K562 (cell line): ENCODE measurements around the gene HFE. TPM values are rescaled to one million over a fixed set of nuclear protein-coding genes. Genes with fewer than 3 reads are reported as not detected.

Source experiments
- BRCA1 ChIP-seq, 2 experiments: fragments of 450-650 bp in 1 of 2; sonication (generic) in 1 of 2; formaldehyde crosslinking in 1 of 2; IDR thresholded peaks; 2 replicates each; pipeline versions ENCODE4 v1.5.0 to v1.6.1; 2017 to 2020; ENCODE audit warnings: mild to moderate bottlenecking in 1 of 2, missing genetic modification reagents in 1 of 2
- CEBPG ChIP-seq, 3 experiments: fragments of 200-800 bp in 1 of 3; sonication (Bioruptor generic) in 1 of 3; sonication (generic) in 1 of 3; formaldehyde crosslinking in 1 of 3; IDR thresholded peaks in 2 of 3; conservative IDR thresholded peaks in 1 of 3; 2 replicates each; pipeline versions ENCODE4 v1.6.1 to v1.8.0; 2016 to 2022; ENCODE audit warnings: missing compliant biosample characterization in 2 of 3, missing genetic modification characterization in 2 of 3, mild to moderate bottlenecking in 1 of 3, missing genetic modification reagents in 1 of 3
- CTBP1 ChIP-seq: fragments of 450-650 bp; IDR thresholded peaks from 2 replicates; pipeline ENCODE4 v1.6.1; 2016; ENCODE audit warnings: borderline replicate concordance
- EHMT2 ChIP-seq: fragments of 450-650 bp; IDR thresholded peaks from 2 replicates; pipeline ENCODE4 v1.6.1; 2018; ENCODE audit warnings: antibody characterized with exemption
- FOXM1 ChIP-seq, 2 experiments: fragments of 450-650 bp in 1 of 2; sonication (generic) in 1 of 2; formaldehyde crosslinking in 1 of 2; IDR thresholded peaks; 2 replicates each; pipeline versions ENCODE4 v1.6.1 to v1.9.0; 2017 to 2022; ENCODE audit warnings: low read depth in 2 of 2, mild to moderate bottlenecking in 2 of 2, missing genetic modification reagents in 1 of 2, moderate library complexity in 1 of 2
- GABPA ChIP-seq: fragments of 200-800 bp; sonication (Bioruptor generic); conservative IDR thresholded peaks from 2 replicates; pipeline ENCODE4 v1.6.1; 2016; ENCODE audit warnings: low read depth, missing genetic modification characterization, missing compliant biosample characterization
- GTF2B ChIP-seq: IDR thresholded peaks from 2 replicates; pipeline ENCODE4 v1.6.1; 2011; ENCODE audit not compliant: insufficient read length; ENCODE audit errors: extremely low read depth
- IRF2 ChIP-seq: sonication (generic); formaldehyde crosslinking; IDR thresholded peaks from 2 replicates; pipeline ENCODE4 v1.8.1; 2022; ENCODE audit warnings: mild to moderate bottlenecking, missing genetic modification reagents
- MITF ChIP-seq: IDR thresholded peaks from 2 replicates; pipeline ENCODE4 v1.6.1; 2014; ENCODE audit warnings: antibody characterized with exemption
- NR4A1 ChIP-seq, 2 experiments: fragments of 250-450 bp in 1 of 2; fragments of 450-650 bp in 1 of 2; sonication (Bioruptor Pico) in 1 of 2; IDR thresholded peaks; 2 replicates each; pipeline versions ENCODE4 v1.4.0 to v1.6.1; 2016 to 2020; ENCODE audit warnings: mild to moderate bottlenecking in 2 of 2, missing compliant biosample characterization in 1 of 2, missing genetic modification characterization in 1 of 2, moderate library complexity in 1 of 2
- RB1 ChIP-seq: fragments of 450-650 bp; IDR thresholded peaks from 2 replicates; pipeline ENCODE4 v1.6.1; 2017; ENCODE audit warnings: low read depth, mild to moderate bottlenecking
- SMARCA4 ChIP-seq: fragments of 450-650 bp; IDR thresholded peaks from 2 replicates; pipeline ENCODE4 v1.6.1; 2016
- SMC3 ChIP-seq: conservative IDR thresholded peaks from 2 replicates; pipeline ENCODE4 v1.6.1; 2011; ENCODE audit warnings: low read depth, low read length, improper control_type of control experiment; ENCODE audit not compliant: insufficient read depth
- ZNF121 ChIP-seq: sonication (generic); formaldehyde crosslinking; conservative IDR thresholded peaks from 2 replicates; pipeline ENCODE4 v1.8.0; 2022; ENCODE audit warnings: missing genetic modification reagents
- ZNF146 ChIP-seq: IDR thresholded peaks from one replicate; pipeline ENCODE4 v1.6.1; 2018; ENCODE audit warnings: missing compliant biosample characterization; ENCODE audit not compliant: unreplicated experiment
- polyA plus RNA-seq, 8 experiments: library from polyadenylated mRNA; depleted of rRNA in 4 of 8; stranded (reverse) in 5 of 8; unstranded in 3 of 8; fragments of >200 nt; fragmentation: Nextera tagmentation in 2 of 8; fragmentation: Illumina TruSeq in 1 of 8; extraction: Ambion mirVana in 2 of 8; extraction: Trizol in 1 of 8; gene quantifications; 2 replicates each; pipeline versions ENCODE4 v1.2.1 to v1.2.3, GENCODE V29; 2011 to 2014; ENCODE audit warnings: inconsistent platforms in 1 of 8, missing spikeins in 1 of 8
- total RNA-seq, 7 experiments: library from RNA; depleted of rRNA in 6 of 7; stranded (reverse); fragments of >200 nt in 6 of 7; fragmentation: Illumina TruSeq in 2 of 7; extraction: Trizol in 2 of 7; gene quantifications; 2 replicates each; pipeline versions ENCODE4 v1.2.1 to v1.2.3, GENCODE V29; 2011 to 2021; ENCODE audit warnings: low replicate concordance in 1 of 7
- TF ChIP-seq, protein P1 (sequence below): fragments of 450-650 bp; IDR thresholded peaks from 2 replicates; pipeline ENCODE4 v1.6.1; 2016
- TF ChIP-seq, protein P2 (sequence below): sonication (generic); formaldehyde crosslinking; IDR thresholded peaks from 2 replicates; pipeline ENCODE4 v1.8.0; 2023; ENCODE audit warnings: mild to moderate bottlenecking, missing genetic modification reagents
- TF ChIP-seq, protein P3 (sequence below): fragments of 250-450 bp; sonication (Bioruptor Pico); IDR thresholded peaks from 2 replicates; pipeline ENCODE4 v1.5.0; 2022; ENCODE audit warnings: mild to moderate bottlenecking
- TF ChIP-seq, protein P4 (sequence below), 2 experiments: fragments of 450-650 bp; IDR thresholded peaks; 2 replicates each; pipeline ENCODE4 v1.6.1; 2016

HFE gene
- total and polyA plus RNA-seq, 9 of the 15 experiments (the other 6 are each of a cell fraction or from before 2014, with no cell fraction given): 0.14 to 1.2 (median 0.76) TPM

DNA sequence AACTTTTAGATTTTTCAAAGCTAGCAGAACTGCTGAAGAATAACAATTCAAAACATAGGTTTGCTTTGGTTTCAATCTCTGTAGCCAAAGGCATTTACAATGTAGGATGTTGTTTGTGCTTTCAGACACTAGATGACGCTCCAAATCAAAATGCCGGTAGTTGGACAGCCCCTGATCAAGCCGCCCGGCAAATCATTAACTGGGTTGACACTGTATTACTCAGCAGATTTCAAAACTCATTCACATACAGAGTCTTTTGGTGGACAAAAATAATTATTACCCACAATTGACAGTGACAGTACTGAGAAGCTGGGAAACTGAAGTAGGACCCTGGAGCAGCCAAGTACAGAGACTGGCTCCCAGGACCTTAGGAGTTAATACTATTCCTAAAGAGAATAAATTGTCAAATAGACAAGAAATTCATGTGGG lies 21.3 kb upstream of the HFE start (continued):
- TF ChIP-seq, protein P1, sequence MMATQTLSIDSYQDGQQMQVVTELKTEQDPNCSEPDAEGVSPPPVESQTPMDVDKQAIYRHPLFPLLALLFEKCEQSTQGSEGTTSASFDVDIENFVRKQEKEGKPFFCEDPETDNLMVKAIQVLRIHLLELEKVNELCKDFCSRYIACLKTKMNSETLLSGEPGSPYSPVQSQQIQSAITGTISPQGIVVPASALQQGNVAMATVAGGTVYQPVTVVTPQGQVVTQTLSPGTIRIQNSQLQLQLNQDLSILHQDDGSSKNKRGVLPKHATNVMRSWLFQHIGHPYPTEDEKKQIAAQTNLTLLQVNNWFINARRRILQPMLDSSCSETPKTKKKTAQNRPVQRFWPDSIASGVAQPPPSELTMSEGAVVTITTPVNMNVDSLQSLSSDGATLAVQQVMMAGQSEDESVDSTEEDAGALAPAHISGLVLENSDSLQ: peak; percentile 39; the same call in 1 of the 2 replicates
- TF ChIP-seq, protein P2, sequence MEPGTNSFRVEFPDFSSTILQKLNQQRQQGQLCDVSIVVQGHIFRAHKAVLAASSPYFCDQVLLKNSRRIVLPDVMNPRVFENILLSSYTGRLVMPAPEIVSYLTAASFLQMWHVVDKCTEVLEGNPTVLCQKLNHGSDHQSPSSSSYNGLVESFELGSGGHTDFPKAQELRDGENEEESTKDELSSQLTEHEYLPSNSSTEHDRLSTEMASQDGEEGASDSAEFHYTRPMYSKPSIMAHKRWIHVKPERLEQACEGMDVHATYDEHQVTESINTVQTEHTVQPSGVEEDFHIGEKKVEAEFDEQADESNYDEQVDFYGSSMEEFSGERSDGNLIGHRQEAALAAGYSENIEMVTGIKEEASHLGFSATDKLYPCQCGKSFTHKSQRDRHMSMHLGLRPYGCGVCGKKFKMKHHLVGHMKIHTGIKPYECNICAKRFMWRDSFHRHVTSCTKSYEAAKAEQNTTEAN: no peak
- TF ChIP-seq IRF2 (CRISPR knock-in tag) (no peak), FOXM1 (IDR thresholded peaks at IDR 0.05; ENCODE audit: low read depth) (peak; percentile 42; the same call in 1 of the 2 replicates), FOXM1 (CRISPR knock-in tag; IDR thresholded peaks at IDR 0.05; ENCODE audit: low read depth) (no peak), SMARCA4 (no peak), SMC3 (peak; percentile 86), RB1 (peak; percentile 66; the same call in 1 of the 2 replicates), GTF2B (no peak), ZNF146 (CRISPR knock-in tag) (no peak), CTBP1 (no peak), GABPA (no peak), NR4A1 (CRISPR knock-in tag; IDR thresholded peaks at IDR 0.05) (no peak), NR4A1 (tag; IDR thresholded peaks at IDR 0.05) (no peak), BRCA1 (IDR thresholded peaks at IDR 0.05) (no peak), BRCA1 (CRISPR knock-in tag; IDR thresholded peaks at IDR 0.05) (no peak), EHMT2 (no peak), ZNF121 (CRISPR knock-in tag) (no peak), CEBPG (CRISPR knock-in tag; IDR thresholded peaks at IDR 0.05) (no peak), CEBPG (tag; conservative IDR thresholded peaks at IDR 0.05 in 1 of 2, IDR thresholded peaks at IDR 0.05 in 1 of 2) (no peak), MITF (no peak)
- TF ChIP-seq, protein P3, sequence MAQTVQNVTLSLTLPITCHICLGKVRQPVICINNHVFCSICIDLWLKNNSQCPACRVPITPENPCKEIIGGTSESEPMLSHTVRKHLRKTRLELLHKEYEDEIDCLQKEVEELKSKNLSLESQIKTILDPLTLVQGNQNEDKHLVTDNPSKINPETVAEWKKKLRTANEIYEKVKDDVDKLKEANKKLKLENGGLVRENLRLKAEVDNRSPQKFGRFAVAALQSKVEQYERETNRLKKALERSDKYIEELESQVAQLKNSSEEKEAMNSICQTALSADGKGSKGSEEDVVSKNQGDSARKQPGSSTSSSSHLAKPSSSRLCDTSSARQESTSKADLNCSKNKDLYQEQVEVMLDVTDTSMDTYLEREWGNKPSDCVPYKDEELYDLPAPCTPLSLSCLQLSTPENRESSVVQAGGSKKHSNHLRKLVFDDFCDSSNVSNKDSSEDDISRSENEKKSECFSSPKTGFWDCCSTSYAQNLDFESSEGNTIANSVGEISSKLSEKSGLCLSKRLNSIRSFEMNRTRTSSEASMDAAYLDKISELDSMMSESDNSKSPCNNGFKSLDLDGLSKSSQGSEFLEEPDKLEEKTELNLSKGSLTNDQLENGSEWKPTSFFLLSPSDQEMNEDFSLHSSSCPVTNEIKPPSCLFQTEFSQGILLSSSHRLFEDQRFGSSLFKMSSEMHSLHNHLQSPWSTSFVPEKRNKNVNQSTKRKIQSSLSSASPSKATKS: no peak
- TF ChIP-seq, protein P4, sequence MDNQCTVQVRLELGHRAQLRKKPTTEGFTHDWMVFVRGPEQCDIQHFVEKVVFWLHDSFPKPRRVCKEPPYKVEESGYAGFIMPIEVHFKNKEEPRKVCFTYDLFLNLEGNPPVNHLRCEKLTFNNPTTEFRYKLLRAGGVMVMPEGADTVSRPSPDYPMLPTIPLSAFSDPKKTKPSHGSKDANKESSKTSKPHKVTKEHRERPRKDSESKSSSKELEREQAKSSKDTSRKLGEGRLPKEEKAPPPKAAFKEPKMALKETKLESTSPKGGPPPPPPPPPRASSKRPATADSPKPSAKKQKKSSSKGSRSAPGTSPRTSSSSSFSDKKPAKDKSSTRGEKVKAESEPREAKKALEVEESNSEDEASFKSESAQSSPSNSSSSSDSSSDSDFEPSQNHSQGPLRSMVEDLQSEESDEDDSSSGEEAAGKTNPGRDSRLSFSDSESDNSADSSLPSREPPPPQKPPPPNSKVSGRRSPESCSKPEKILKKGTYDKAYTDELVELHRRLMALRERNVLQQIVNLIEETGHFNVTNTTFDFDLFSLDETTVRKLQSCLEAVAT (IDR thresholded peaks at IDR 0.05): no peak
